ENCODE measurements around the gene ANKRD23. TPM values are rescaled to one million over a fixed set of nuclear protein-coding genes. Genes with fewer than 3 reads are reported as not detected.

Gene ANKRD23
- polyA plus RNA-seq, 1 of the 3 experiments (the other 2 are of a cell fraction), result 3.1 TPM

GRCh38 chr2:96809951-96810782 is 33.7 kb downstream of the ANKRD23 start:
- Histone ChIP-seq H3K4me3 (ENCODE audit: low read depth in 2 of 2, low read length in 1 of 2) (no peak overlapping the region), H2AFZ (ENCODE audit: low read depth) (no peak overlapping the region), H3K27ac (ENCODE audit: low read depth in 2 of 2, low read length in 1 of 2) (peak overlapping the region in 1 of 2 experiments; percentile 30; a peak in 1 of 4 replicates), H3K4me2 (no peak overlapping the region), H3K9me2 (no peaks in the 10 kb centered on the region), H4K20me1 (ENCODE audit: insufficient read depth) (no peaks in the 10 kb centered on the region), H3K36me3 (replicated peaks in 1 of 2; ENCODE audit: control insufficient read depth in 1 of 2, insufficient read depth in 2 of 2, low read length in 1 of 2) (peaks cover 0 to 2% of the 10 kb centered on the region in 2 experiments), H3K9ac (no peak overlapping the region), H3K4me1 (ENCODE audit: control insufficient read depth in 1 of 2, insufficient read depth in 2 of 2, low read depth in 1 of 2, low read length in 1 of 2) (peaks cover 0 to 12% of the 10 kb centered on the region in 2 experiments; a peak in 2 of 4 replicates), H3K79me2 (ENCODE audit: insufficient read depth) (no peaks in the 10 kb centered on the region), H3F3A (replicated peaks; ENCODE audit: insufficient read depth) (peaks cover 3% of the 10 kb centered on the region), H3K9me3 (no peaks in the 10 kb centered on the region), H3K27me3 (ENCODE audit: insufficient read depth) (no peaks in the 10 kb centered on the region)
- ChIA-PET POLR2A (interaction anchor here (0.6 to 0.8 kb wide), 2 partner anchors 58 to 97 kb away, joined by 3 read pairs; no protein-coding TSS in a partner anchor), CTCF (interaction anchor here (2.1 kb wide), 1 partner anchor 9 kb away, joined by 9 read pairs; no protein-coding TSS in a partner anchor)
- TF ChIP-seq GATA2 (CRISPR knock-in tag; IDR thresholded peaks at IDR 0.05), result 0 out of 2 replicates have a peak, but pooled peaks have one; percentile 10
- no peak for TF ChIP-seq MAX (IDR thresholded peaks at IDR 0.05; ENCODE audit: low read depth)
- TF ChIP-seq EZH2phosphoT487 (IDR thresholded peaks at IDR 0.05; ENCODE audit: borderline replicate concordance, low read depth), result no peak
- WGBS (ENCODE audit: low lambda C conversion rate), result 79% methylated on average over 10 of the region's 12 CpGs
- no peak for DNase-seq

DNA sequence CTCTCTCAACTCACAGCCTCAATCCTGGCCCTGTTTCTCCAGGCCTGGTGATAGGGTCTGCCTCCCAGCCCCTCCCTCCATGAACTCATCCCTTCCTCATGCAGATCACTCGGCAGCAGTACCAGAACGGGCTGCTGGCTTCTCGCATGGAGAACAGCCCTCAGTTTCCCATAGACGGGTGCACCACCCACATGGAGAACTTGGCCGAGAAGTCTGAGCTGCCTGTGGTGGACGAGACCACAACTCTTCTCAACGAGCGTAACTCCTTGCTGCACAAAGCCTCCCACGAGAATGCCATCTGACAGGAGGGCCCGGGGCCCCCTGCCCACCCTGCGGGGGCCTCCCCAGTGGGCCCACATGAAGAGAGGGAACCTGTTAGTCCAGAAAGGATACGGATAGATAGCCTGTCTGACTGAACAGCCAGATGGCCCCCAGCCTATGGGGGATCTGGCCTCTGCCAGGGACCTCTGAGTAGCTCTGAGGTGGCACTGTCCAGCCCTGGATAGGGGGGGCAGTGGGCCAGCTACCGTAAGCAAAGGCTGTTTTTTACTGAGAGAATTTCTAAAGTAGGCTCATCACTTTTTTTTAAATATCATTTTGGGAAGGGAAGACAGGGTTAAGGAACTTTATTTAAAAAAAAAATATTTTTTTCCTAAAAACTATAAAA is 34.5 kb downstream of the ANKRD23 start:
- Histone ChIP-seq H3K79me2 (ENCODE audit: insufficient read depth) (no peaks in the 10 kb centered on the region), H3F3A (replicated peaks; ENCODE audit: insufficient read depth) (no peaks in the 10 kb centered on the region), H2AFZ (ENCODE audit: low read depth) (no peak overlapping the region), H3K9me2 (no peaks in the 10 kb centered on the region), H4K20me1 (ENCODE audit: insufficient read depth) (no peaks in the 10 kb centered on the region), H3K9me3 (no peaks in the 10 kb centered on the region), H3K27ac (ENCODE audit: low read depth in 2 of 2, low read length in 1 of 2) (no peak overlapping the region; a peak in 1 of 4 replicates), H3K27me3 (ENCODE audit: insufficient read depth) (no peaks in the 10 kb centered on the region), H3K4me1 (ENCODE audit: control insufficient read depth in 1 of 2, insufficient read depth in 2 of 2, low read depth in 1 of 2, low read length in 1 of 2) (peaks cover 0 to 11% of the 10 kb centered on the region in 2 experiments; a peak in 1 of 4 replicates), H3K4me2 (no peak overlapping the region), H3K4me3 (ENCODE audit: low read depth in 2 of 2, low read length in 1 of 2) (no peak overlapping the region), H3K9ac (no peak overlapping the region), H3K36me3 (replicated peaks in 1 of 2; ENCODE audit: control insufficient read depth in 1 of 2, insufficient read depth in 2 of 2, low read length in 1 of 2) (peaks cover 0 to 2% of the 10 kb centered on the region in 2 experiments)
- TF ChIP-seq SMC3 (IDR thresholded peaks at IDR 0.05; ENCODE audit: low read depth, low read length), result no peak
- no peak for TF ChIP-seq ELF1 (IDR thresholded peaks at IDR 0.05)
- ChIA-PET POLR2A (interaction anchor here (0.6 kb wide), 1 partner anchor 96 kb away, joined by 3 read pairs; no protein-coding TSS in a partner anchor), CTCF (interaction anchor here (0.8 to 2.1 kb wide), 2 partner anchors 9 to 40 kb away, joined by 3 to 9 read pairs; no protein-coding TSS in a partner anchor)
- 87% methylated on average over 4 of the region's 13 CpGs for WGBS (ENCODE audit: low lambda C conversion rate)
- peak; percentile 58 for DNase-seq

DNA sequence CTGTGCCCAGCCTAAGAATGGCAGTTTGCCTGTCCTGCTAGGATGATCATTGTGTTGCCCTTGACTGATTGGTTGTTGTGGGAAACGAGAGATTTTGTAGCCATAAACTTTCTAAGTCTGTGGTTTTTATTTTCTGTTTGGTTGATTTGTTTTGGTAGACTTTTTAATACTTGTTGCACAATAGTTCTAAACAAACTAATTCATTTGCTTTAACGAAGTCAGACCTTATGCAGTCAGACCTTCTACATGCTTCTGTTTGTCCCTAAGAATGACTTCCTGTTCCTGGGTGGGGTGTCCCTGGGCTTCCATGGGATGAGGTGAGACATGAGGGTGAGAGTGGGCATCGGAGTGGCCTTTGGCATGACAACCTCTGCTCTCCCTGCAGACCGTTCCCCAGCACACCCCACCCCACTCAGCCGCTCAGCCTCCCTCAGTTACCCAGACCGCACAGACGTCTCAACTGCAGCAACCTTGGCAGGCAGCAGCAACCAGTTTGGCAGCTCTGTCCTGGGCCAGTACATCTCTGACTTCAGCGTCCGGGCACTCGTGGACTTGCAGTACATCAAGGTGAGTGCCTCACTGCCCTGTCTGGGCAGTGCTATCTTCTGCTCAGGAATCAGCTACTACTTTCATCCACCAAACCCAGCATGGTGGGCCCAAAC is 35.5 kb downstream of the ANKRD23 start:
- POLR2A ChIA-PET, result no interaction called here
- H3K4me3 ChIP-seq (ENCODE audit: low read depth in 2 of 2, low read length in 1 of 2), result no peak overlapping the region
- no peaks in the 10 kb centered on the region for H3K79me2 ChIP-seq (ENCODE audit: insufficient read depth)
- H3K9me3 ChIP-seq, result no peaks in the 10 kb centered on the region
- DNase-seq, result no peak
- 91% methylated on average over 10 of the region's 10 CpGs for WGBS (ENCODE audit: low lambda C conversion rate)
- no peaks in the 10 kb centered on the region for H3K27me3 ChIP-seq (ENCODE audit: insufficient read depth)
- H3K36me3 ChIP-seq (replicated peaks in 1 of 2; ENCODE audit: control insufficient read depth in 1 of 2, insufficient read depth in 2 of 2, low read length in 1 of 2), result peaks cover 0 to 2% of the 10 kb centered on the region in 2 experiments
- TF ChIP-seq MEF2A (IDR thresholded peaks at IDR 0.05; ENCODE audit: borderline replicate concordance, low read depth) (no peak), FOSL2 (IDR thresholded peaks at IDR 0.05; ENCODE audit: borderline replicate concordance, low read depth) (no peak)
- no peak overlapping the region for H2AFZ ChIP-seq (ENCODE audit: low read depth)
- no peak overlapping the region for H3K9ac ChIP-seq
- H3F3A ChIP-seq (replicated peaks; ENCODE audit: insufficient read depth), result no peaks in the 10 kb centered on the region
- no peak overlapping the region for H3K27ac ChIP-seq (ENCODE audit: low read depth in 2 of 2, low read length in 1 of 2)
- H3K4me2 ChIP-seq, result no peak overlapping the region
- H3K9me2 ChIP-seq, result no peaks in the 10 kb centered on the region
- H4K20me1 ChIP-seq (ENCODE audit: insufficient read depth), result no peaks in the 10 kb centered on the region
- peaks cover 0 to 11% of the 10 kb centered on the region in 2 experiments; a peak in 1 of 4 replicates for H3K4me1 ChIP-seq (ENCODE audit: control insufficient read depth in 1 of 2, insufficient read depth in 2 of 2, low read depth in 1 of 2, low read length in 1 of 2)
- CTCF ChIA-PET, result no interaction called here
